OCI-LY7 (cell line): Measurements from ENCODE around the gene RFK. TPM values are rescaled to one million over a fixed set of nuclear protein-coding genes. Genes with fewer than 3 reads are reported as not detected.

Source experiments
- BruUV-seq: library from RNA; stranded (reverse); fragments of 400-500 nt; replicated peaks from 2 replicates; lab custom pipeline; 2021; lab: Mats Ljungman, UMichigan
- CTCF ChIA-PET: fragments of 300-600 bp; sonication (Branson Sonifier 250); formaldehyde crosslinking; loops from one replicate; lab custom pipeline; 2022; ENCODE audit warnings: antibody characterized with exemption; ENCODE audit not compliant: unreplicated experiment; lab: Charles Lee
- POLR2A ChIA-PET: fragments of 300-600 bp; sonication (Branson Sonifier 250); formaldehyde crosslinking; loops from one replicate; lab custom pipeline; 2022; ENCODE audit warnings: antibody characterized with exemption; lab: Charles Lee
- DNase-seq: peaks from one replicate; pipeline ENCODE4 v3.0.0-alpha.2; 2015; ENCODE audit warnings: low spot score
- H2AFZ ChIP-seq: fragments of 200-600 bp; sonication (generic), shearing (Covaris generic); 2 replicates; pipeline ENCODE4 v1.6.1; 2014; ENCODE audit warnings: mild to moderate bottlenecking, antibody characterized with exemption, low read length, moderate library complexity
- H3K27ac ChIP-seq: fragments of 200-600 bp; sonication (generic); 2 replicates; pipeline ENCODE4 v1.5.1; 2014; ENCODE audit warnings: mixed run types, low read depth, mild to moderate bottlenecking, moderate library complexity, low read length, inconsistent platforms; ENCODE audit not compliant: poor library complexity, severe bottlenecking
- H3K36me3 ChIP-seq: fragments of 200-600 bp; sonication (generic); 2 replicates; pipeline ENCODE4 v1.6.1; 2014; ENCODE audit warnings: mild to moderate bottlenecking, antibody characterized with exemption, low read length, moderate library complexity, mixed read lengths; ENCODE audit not compliant: insufficient read depth
- H3K4me1 ChIP-seq: fragments of 200-600 bp; sonication (generic); 2 replicates; pipeline ENCODE4 v1.5.1; 2014; ENCODE audit warnings: mild to moderate bottlenecking, low read length; ENCODE audit not compliant: insufficient read depth, poor library complexity, severe bottlenecking
- H3K4me2 ChIP-seq: fragments of 200-600 bp; sonication (generic); 2 replicates; pipeline ENCODE4 v1.6.1; 2014; ENCODE audit warnings: mild to moderate bottlenecking, low read length
- H3K4me3 ChIP-seq: fragments of 200-600 bp; sonication (generic); 2 replicates; pipeline ENCODE4 v1.5.1; 2014; ENCODE audit warnings: mild to moderate bottlenecking, low read depth, low read length; ENCODE audit not compliant: poor library complexity, severe bottlenecking
- H3K79me2 ChIP-seq: fragments of 200-600 bp; sonication (generic); 2 replicates; pipeline ENCODE4 v1.6.1; 2016; ENCODE audit warnings: low read depth, mild to moderate bottlenecking, low read length, moderate library complexity, mixed read lengths; ENCODE audit not compliant: insufficient read depth
- H3K9me2 ChIP-seq: fragments of 200-600 bp; sonication (generic); 2 replicates; pipeline ENCODE4 v1.6.1; 2016; ENCODE audit warnings: mild to moderate bottlenecking, low read length, mixed read lengths; ENCODE audit not compliant: insufficient read depth
- H3K9me3 ChIP-seq: fragments of 200-600 bp; sonication (generic); 2 replicates; pipeline ENCODE4 v1.6.1; 2014; ENCODE audit warnings: mild to moderate bottlenecking, mixed run types, low read length, mixed read lengths
- H4K20me1 ChIP-seq: fragments of 200-600 bp; sonication (generic); 2 replicates; pipeline ENCODE4 v1.6.1; 2014; ENCODE audit warnings: mild to moderate bottlenecking, antibody characterized with exemption, low read length, moderate library complexity, mixed read lengths; ENCODE audit not compliant: insufficient read depth
- CTCF ChIP-seq: fragments of 200-600 bp; sonication (generic); conservative IDR thresholded peaks from 2 replicates; pipeline ENCODE4 v1.5.1; 2014; ENCODE audit warnings: mild to moderate bottlenecking, antibody characterized with exemption, low read length, moderate library complexity, mixed read lengths
- EZH2phosphoT487 ChIP-seq: fragments of 200-600 bp; sonication (generic); IDR thresholded peaks from 2 replicates; pipeline ENCODE4 v1.6.1; 2018; ENCODE audit warnings: low read depth, borderline replicate concordance, mild to moderate bottlenecking, mixed run types, antibody characterized with exemption, low read length, moderate library complexity, mixed read lengths
- intact Hi-C: fragments of 100-400 bp; cut with micrococcal nuclease; formaldehyde crosslinking; loops from one replicate; pipeline ENCODE4 v1.10.0; 2022; ENCODE audit not compliant: unreplicated experiment
- total RNA-seq, 2 experiments: library from RNA; depleted of rRNA in 1 of 2; stranded (reverse); fragments of >200 nt in 1 of 2; shearing (Covaris generic) in 1 of 2; gene quantifications; 2 replicates each; pipeline ENCODE4 v1.2.3, GENCODE V29; 2014 to 2022

Gene RFK
- total RNA-seq, 2 experiments from 2014 or later: 28.7 to 37.8 TPM

- POLR2A ChIA-PET: interaction anchor here (0.5 to 4.0 kb wide), 6 partner anchors 16 to 1285 kb away, joined by 3 to 23 read pairs (median 4); partner anchors contain the start of gene RFK
- no peaks in the 10 kb centered on the region for H3K9me2 ChIP-seq
- H4K20me1 ChIP-seq: no peaks in the 10 kb centered on the region
- H2AFZ ChIP-seq: no peak overlapping the region; the same call in 1 of the 2 replicates
- no peaks in the 10 kb centered on the region for H3K36me3 ChIP-seq
- no peak overlapping the region for H3K27ac ChIP-seq
- DNase-seq: no peak
- H3K9me3 ChIP-seq: no peaks in the 10 kb centered on the region
- intact Hi-C loops: no loop called here
- no peak overlapping the region for H3K4me2 ChIP-seq
- peaks cover 13% of the 10 kb centered on the region for H3K4me1 ChIP-seq
- H3K79me2 ChIP-seq: no peaks in the 10 kb centered on the region
- H3K4me3 ChIP-seq: no peak overlapping the region
- BruUV-seq: no TSS peak
- TF ChIP-seq CTCF: no peak
- no peak for TF ChIP-seq EZH2phosphoT487
- CTCF ChIA-PET: interaction anchor here (0.6 to 1.5 kb wide), 3 partner anchors 14 to 42 kb away, joined by 3 to 4 read pairs (median 3); no protein-coding TSS in a partner anchor
Observed at GRCh38 chr9:76377791-76378190, 16.4 kb downstream of the RFK start.

GRCh38 chr9:76374783-76375559 lies 19.3 kb downstream of the RFK start:
- ChIA-PET CTCF (interaction anchor here (0.9 to 1.6 kb wide), 2 partner anchors 9 to 18 kb away, joined by 3 to 4 read pairs; no protein-coding TSS in a partner anchor), POLR2A (interaction anchor here (0.5 to 9.6 kb wide), 6 partner anchors 9 to 1015 kb away, joined by 3 to 74 read pairs (median 4); partner anchors contain the start of gene RFK)
- intact Hi-C loops: no loop called here
- no peak overlapping the region for H2AFZ ChIP-seq
- no peak overlapping the region for H3K4me3 ChIP-seq
- H3K9me2 ChIP-seq: no peaks in the 10 kb centered on the region
- H3K36me3 ChIP-seq: no peaks in the 10 kb centered on the region
- DNase-seq: no peak
- no peaks in the 10 kb centered on the region for H4K20me1 ChIP-seq
- no peak overlapping the region for H3K4me2 ChIP-seq
- no peak for TF ChIP-seq EZH2phosphoT487
- no peak for TF ChIP-seq CTCF
- no peaks in the 10 kb centered on the region for H3K79me2 ChIP-seq
- no peaks in the 10 kb centered on the region for H3K9me3 ChIP-seq
- no TSS peak for BruUV-seq
- H3K4me1 ChIP-seq: peaks cover 39% of the 10 kb centered on the region
- no peak overlapping the region for H3K27ac ChIP-seq
